K562 (cell line): ENCODE measurements around the gene WT1. TPM values are rescaled to one million over a fixed set of nuclear protein-coding genes. Genes with fewer than 3 reads are reported as not detected.
A peak's percentile ranks its signal among the peaks of the same experiment; 100 is the strongest.

Experiments used
- ATF6 ChIP-seq: sonication (generic); formaldehyde crosslinking; IDR thresholded peaks from 2 replicates; pipeline ENCODE4 v1.4.0; 2020; ENCODE audit warnings: mild to moderate bottlenecking, missing genetic modification reagents
- CBX3 ChIP-seq, 2 experiments: IDR thresholded peaks; 1 replicate in 1 of 2; 2 replicates in 1 of 2; pipeline ENCODE4 v1.6.1; 2012; ENCODE audit warnings: inconsistent platforms in 2 of 2, low read length in 2 of 2, borderline replicate concordance in 1 of 2, control low read depth in 1 of 2
- CTBP1 ChIP-seq: fragments of 450-650 bp; IDR thresholded peaks from 2 replicates; pipeline ENCODE4 v1.6.1; 2016; ENCODE audit warnings: borderline replicate concordance
- CTCFL ChIP-seq: IDR thresholded peaks from 2 replicates; pipeline ENCODE4 v1.6.1; 2011; ENCODE audit warnings: borderline replicate concordance, low read depth, mild to moderate bottlenecking, moderate library complexity, low read length; ENCODE audit not compliant: insufficient read depth, poor library complexity, severe bottlenecking
- DACH1 ChIP-seq: fragments of 450-650 bp; IDR thresholded peaks from 2 replicates; pipeline ENCODE4 v1.6.1; 2018; ENCODE audit not compliant: partially characterized antibody
- DPF2 ChIP-seq: fragments of 450-650 bp; IDR thresholded peaks from 2 replicates; pipeline ENCODE4 v1.6.1; 2016
- E2F3 ChIP-seq: fragments of 250-450 bp; sonication (Bioruptor Pico); IDR thresholded peaks from 2 replicates; pipeline ENCODE4 v1.4.0; 2020; ENCODE audit warnings: mild to moderate bottlenecking
- ELF4 ChIP-seq: fragments of 450-650 bp; formaldehyde crosslinking; IDR thresholded peaks from 2 replicates; pipeline ENCODE4 v1.4.0; 2022; ENCODE audit warnings: missing genetic modification characterization
- GMEB1 ChIP-seq: fragments of 250-450 bp; sonication (Bioruptor Pico); IDR thresholded peaks from 2 replicates; pipeline ENCODE4 v1.4.0; 2020; ENCODE audit warnings: mild to moderate bottlenecking
- HNRNPK ChIP-seq: fragments of 200-400 bp; formaldehyde crosslinking; IDR thresholded peaks from one replicate; pipeline ENCODE4 v1.6.1; 2018; ENCODE audit warnings: mild to moderate bottlenecking, low read depth, low read length; ENCODE audit not compliant: poor library complexity, severe bottlenecking
- MECOM ChIP-seq: fragments of 250-450 bp; sonication (Bioruptor Pico); IDR thresholded peaks from 2 replicates; pipeline ENCODE4 v1.8.0; 2022; ENCODE audit warnings: inconsistent platforms
- MTA3 ChIP-seq: fragments of 450-650 bp; formaldehyde crosslinking; IDR thresholded peaks from 2 replicates; pipeline ENCODE4 v1.6.1; 2017; ENCODE audit warnings: mild to moderate bottlenecking, borderline replicate concordance
- MYC ChIP-seq, 2 experiments: fragments of 250-450 bp in 1 of 2; sonication (Bioruptor Pico) in 1 of 2; IDR thresholded peaks; 2 replicates each; pipeline versions ENCODE4 v1.5.1 to v1.6.1; 2012 to 2021; ENCODE audit warnings: low read depth in 2 of 2, borderline replicate concordance in 1 of 2, improper control_type of control experiment in 1 of 2, low read length in 1 of 2, mild to moderate bottlenecking in 1 of 2, moderate library complexity in 1 of 2
- NCOA6 ChIP-seq: fragments of 450-650 bp; IDR thresholded peaks from 2 replicates; pipeline ENCODE4 v1.6.1; 2017; ENCODE audit warnings: mild to moderate bottlenecking
- NRF1 ChIP-seq, 2 experiments: fragments of 450-650 bp; IDR thresholded peaks in 1 of 2; conservative IDR thresholded peaks in 1 of 2; 2 replicates each; pipeline ENCODE4 v1.6.1; 2014; ENCODE audit warnings: mild to moderate bottlenecking in 2 of 2
- POLR2AphosphoS5 ChIP-seq: IDR thresholded peaks from 2 replicates; pipeline ENCODE4 v1.6.1; 2011; ENCODE audit warnings: mild to moderate bottlenecking, low read depth, low read length, moderate library complexity; ENCODE audit not compliant: control insufficient read depth, insufficient read depth
- RB1 ChIP-seq: fragments of 450-650 bp; IDR thresholded peaks from 2 replicates; pipeline ENCODE4 v1.6.1; 2017; ENCODE audit warnings: low read depth, mild to moderate bottlenecking
- RBFOX2 ChIP-seq: fragments of 200-400 bp; formaldehyde crosslinking; IDR thresholded peaks from 2 replicates; pipeline ENCODE4 v1.6.1; 2017; ENCODE audit warnings: low read depth, mild to moderate bottlenecking, low read length, moderate library complexity
- RBM25 ChIP-seq: fragments of 200-400 bp; formaldehyde crosslinking; IDR thresholded peaks from 2 replicates; pipeline ENCODE4 v1.6.1; 2018; ENCODE audit warnings: low read length, low read depth, moderate library complexity; ENCODE audit not compliant: severe bottlenecking
- TCFL5 ChIP-seq: fragments of 250-450 bp; sonication (Bioruptor Pico); conservative IDR thresholded peaks from 2 replicates; pipeline ENCODE4 v1.6.1; 2021; ENCODE audit warnings: mild to moderate bottlenecking, moderate library complexity, matching md5 sums
- THAP7 ChIP-seq: fragments of 250-450 bp; sonication (Bioruptor Pico); IDR thresholded peaks from 2 replicates; pipeline ENCODE4 v1.5.0; 2021
- ZNF12 ChIP-seq: sonication (generic); formaldehyde crosslinking; IDR thresholded peaks from 2 replicates; pipeline ENCODE4 v1.4.0; 2020; ENCODE audit warnings: mild to moderate bottlenecking, missing genetic modification reagents
- polyA plus RNA-seq, 8 experiments: library from polyadenylated mRNA; depleted of rRNA in 4 of 8; stranded (reverse) in 5 of 8; unstranded in 3 of 8; fragments of >200 nt; fragmentation: Nextera tagmentation in 2 of 8; fragmentation: Illumina TruSeq in 1 of 8; extraction: Ambion mirVana in 2 of 8; extraction: Trizol in 1 of 8; gene quantifications; 2 replicates each; pipeline versions ENCODE4 v1.2.1 to v1.2.3, GENCODE V29; 2011 to 2014; ENCODE audit warnings: inconsistent platforms in 1 of 8, missing spikeins in 1 of 8
- total RNA-seq, 7 experiments: library from RNA; depleted of rRNA in 6 of 7; stranded (reverse); fragments of >200 nt in 6 of 7; fragmentation: Illumina TruSeq in 2 of 7; extraction: Trizol in 2 of 7; gene quantifications; 2 replicates each; pipeline versions ENCODE4 v1.2.1 to v1.2.3, GENCODE V29; 2011 to 2021; ENCODE audit warnings: low replicate concordance in 1 of 7

The WT1 gene
- total and polyA plus RNA-seq, 9 of the 15 experiments (the other 6 are each of a cell fraction or from before 2014, with no cell fraction given): 7.1 to 33.8 (median 19.4) TPM

GRCh38 chr11:32435511-32435941 lies at the start of gene WT1 (continued):
- TF ChIP-seq THAP7 (0 out of 2 replicates have a peak, but pooled peaks have one; percentile 46), ZNF12 (0 out of 2 replicates have a peak, but pooled peaks have one; percentile 18), MYC (IDR thresholded peaks at IDR 0.05; ENCODE audit: low read depth, low read length) (peak; percentile 74), MYC (CRISPR knock-in tag; IDR thresholded peaks at IDR 0.05; ENCODE audit: borderline replicate concordance, low read depth) (0 out of 2 replicates have a peak, but pooled peaks have one; percentile 46), DPF2 (peak; percentile 50; the same call in 1 of the 2 replicates), ATF6 (CRISPR knock-in tag) (peak; percentile 70; the same call in 1 of the 2 replicates), POLR2AphosphoS5 (peak; percentile 38; the same call in 1 of the 2 replicates), E2F3 (0 out of 2 replicates have a peak, but pooled peaks have one; percentile 14), ELF4 (CRISPR knock-in tag) (0 out of 2 replicates have a peak, but pooled peaks have one; percentile 5), CTCFL (peak; percentile 71), MECOM (CRISPR knock-in tag) (0 out of 2 replicates have a peak, but pooled peaks have one; percentile 34), DACH1 (peak; percentile 86), HNRNPK (no peak), TCFL5 (CRISPR knock-in tag) (no peak), RBM25 (no peak), NCOA6 (0 out of 2 replicates have a peak, but pooled peaks have one; percentile 39), GMEB1 (CRISPR knock-in tag) (no peak), MTA3 (peak; percentile 61; the same call in 1 of the 2 replicates), NRF1 (conservative IDR thresholded peaks at IDR 0.05 in 1 of 2, IDR thresholded peaks at IDR 0.05 in 1 of 2) (peak; percentile 40 to 51; a peak in 3 of 4 replicates), RBFOX2 (peak; percentile 72), RB1 (peak; percentile 75), CBX3 (IDR thresholded peaks at IDR 0.05; ENCODE audit: borderline replicate concordance in 1 of 2, low read length in 2 of 2) (peak in 1 of 2 experiments; percentile 63; a peak in 1 of 3 replicates), CTBP1 (peak; percentile 56; the same call in 1 of the 2 replicates)
